DMS114 treated with DMSO at 0.1 percent for 48 hours (cell line): ENCODE measurements around the gene ZNF385B.

Source experiments
- DNase-seq: peaks from one replicate; lab custom pipeline; 2025; ENCODE audit not compliant: unreplicated experiment; lab: John Stamatoyannopoulos, UW

Gene ZNF385B

GRCh38 chr2:179857236-179857635 is 4.2 kb downstream of the ZNF385B start:
- no peak for DNase-seq

DNA sequence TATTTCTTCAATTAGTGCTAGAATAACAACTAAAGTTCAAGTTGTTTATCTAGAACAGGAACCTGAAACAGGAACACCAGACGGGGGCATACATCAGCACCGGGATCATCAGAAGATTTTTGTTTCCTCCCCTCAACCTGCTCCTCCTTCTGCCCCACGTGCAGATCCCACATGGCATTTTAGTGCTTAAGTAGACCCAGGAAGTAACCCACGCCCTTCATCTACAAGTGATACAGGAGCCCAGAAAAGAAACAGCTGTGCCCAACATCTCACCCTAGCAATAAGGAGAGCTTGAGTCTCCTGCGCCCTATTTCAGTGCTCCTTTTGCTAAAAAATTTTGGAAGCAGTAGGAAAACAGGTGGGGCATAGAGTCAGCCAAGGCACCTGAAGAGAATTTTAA is 5.2 kb downstream of the ZNF385B start:
- no peak for DNase-seq

DNA sequence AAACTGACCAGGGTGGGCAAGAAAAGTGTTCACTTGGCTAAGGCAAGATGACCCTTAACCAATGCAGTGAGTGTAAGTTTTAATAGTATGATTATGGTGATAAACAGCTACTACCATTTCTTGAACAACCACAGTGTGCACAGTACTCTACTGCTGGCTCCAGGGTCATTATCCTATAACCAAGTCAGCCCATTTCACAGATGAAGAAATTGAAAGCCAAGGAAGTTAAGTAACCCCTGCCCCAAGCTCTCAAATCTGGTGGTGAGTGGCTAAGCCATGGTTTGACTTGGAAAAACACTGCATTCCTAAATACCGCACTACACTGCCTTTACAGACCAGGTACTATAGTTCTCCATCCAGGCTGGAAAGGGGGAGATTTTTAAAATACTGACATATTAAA is 5.7 kb downstream of the ZNF385B start:
- DNase-seq, result no peak

GRCh38 chr2:179854891-179855290 is 6.5 kb downstream of the ZNF385B start:
- DNase-seq, result no peak

GRCh38 chr2:179853108-179853507 is 8.3 kb downstream of the ZNF385B start:
- DNase-seq, result no peak

DNA sequence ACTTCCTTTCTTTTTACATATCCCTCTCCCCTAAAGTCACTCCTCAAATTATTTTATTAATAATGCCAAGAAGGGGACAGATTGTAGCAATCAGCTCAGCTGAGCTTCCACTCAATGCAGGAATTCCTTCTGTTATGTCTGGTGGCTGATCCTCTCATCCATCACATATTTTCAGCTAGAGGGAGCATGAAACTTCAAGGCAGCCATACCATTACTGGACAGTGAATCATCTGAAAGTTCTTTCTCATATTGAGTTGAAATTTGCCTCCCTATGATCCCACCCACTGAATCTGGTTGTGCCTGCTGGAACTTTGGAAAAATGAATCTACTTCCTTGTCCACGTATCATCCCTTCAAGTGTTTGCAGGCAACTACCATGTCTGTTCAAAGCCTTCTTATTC is 11.2 kb downstream of the ZNF385B start:
- DNase-seq, result no peak

DNA sequence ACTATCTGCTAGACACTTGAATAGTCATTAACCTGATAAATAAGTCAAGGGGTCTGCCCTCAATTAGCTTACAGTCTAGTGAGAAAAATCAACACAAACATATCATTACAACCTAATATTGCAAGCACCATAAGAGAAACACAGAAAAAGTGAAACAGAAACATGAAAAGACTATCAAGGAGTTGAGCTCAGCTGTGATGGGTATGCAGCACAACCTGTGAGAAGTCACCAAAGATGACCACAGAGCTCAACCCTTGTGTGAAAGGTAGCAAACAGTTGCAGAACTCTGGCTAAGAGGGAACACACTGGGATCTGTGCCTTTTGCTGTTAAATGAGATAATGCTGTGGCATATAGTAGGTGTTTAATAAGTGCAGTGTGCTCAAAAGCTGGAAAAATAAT is 11.7 kb downstream of the ZNF385B start:
- no peak for DNase-seq

GRCh38 chr2:179843541-179843940 is 17.9 kb downstream of the ZNF385B start:
- DNase-seq, result no peak

GRCh38 chr2:179842498-179843153 is 18.8 kb downstream of the ZNF385B start:
- DNase-seq, result no peak

GRCh38 chr2:179840840-179841239 is 20.6 kb downstream of the ZNF385B start:
- no peak for DNase-seq

GRCh38 chr2:179837408-179837807 is 24.0 kb downstream of the ZNF385B start:
- no peak for DNase-seq

DNA sequence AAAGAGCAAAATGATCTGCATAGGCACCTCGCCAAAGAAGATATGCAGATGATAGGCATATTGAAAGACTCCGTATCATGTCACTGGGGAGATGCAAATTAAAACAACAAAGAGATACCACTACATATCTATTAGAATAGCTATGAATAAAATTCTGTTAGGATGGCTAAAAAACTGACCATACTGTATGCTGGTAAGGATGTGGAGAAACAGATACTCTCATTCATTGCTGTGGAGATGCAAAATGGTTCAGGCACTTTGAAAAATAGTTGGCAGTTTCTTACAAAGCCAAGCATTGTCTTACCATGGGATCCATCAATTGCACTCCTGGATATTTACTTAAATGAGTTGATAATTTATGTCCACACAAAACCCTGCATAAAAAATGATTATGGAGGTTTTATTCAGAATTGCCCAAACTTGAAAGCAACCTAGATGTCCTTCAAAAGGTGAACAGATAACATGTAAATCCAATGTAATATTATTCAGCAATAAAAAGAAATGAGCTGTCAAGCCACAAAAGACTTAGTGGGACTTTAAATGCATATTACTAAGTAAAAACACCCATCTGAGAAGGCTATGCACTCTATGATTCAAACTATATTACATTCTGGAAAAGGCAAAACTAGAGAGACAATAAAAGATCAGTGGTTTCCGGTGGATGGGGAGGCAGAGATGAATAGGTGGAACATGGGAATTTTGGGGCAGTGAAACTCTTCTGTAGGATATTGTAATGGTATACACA is 31.2 kb downstream of the ZNF385B start:
- no peak for DNase-seq

DNA sequence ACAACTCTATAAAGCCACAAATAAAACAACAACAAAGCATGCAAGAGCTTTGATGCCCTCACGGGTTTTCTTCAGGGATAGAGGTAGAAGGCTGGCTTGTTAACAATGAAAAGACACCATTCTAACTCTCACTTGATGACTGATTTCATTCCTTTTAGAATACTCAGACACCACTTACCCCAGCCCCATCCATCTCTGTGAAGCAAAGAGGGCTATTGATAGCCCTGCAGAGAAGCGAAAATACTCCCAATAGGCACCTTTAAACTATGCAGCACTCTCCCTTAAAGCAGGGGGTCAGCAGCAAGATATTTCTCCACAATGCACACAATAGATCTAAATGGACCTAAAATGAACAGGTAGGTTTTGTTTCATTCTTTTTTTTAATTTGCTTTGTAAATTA is 35.1 kb downstream of the ZNF385B start:
- DNase-seq, result no peak

DNA sequence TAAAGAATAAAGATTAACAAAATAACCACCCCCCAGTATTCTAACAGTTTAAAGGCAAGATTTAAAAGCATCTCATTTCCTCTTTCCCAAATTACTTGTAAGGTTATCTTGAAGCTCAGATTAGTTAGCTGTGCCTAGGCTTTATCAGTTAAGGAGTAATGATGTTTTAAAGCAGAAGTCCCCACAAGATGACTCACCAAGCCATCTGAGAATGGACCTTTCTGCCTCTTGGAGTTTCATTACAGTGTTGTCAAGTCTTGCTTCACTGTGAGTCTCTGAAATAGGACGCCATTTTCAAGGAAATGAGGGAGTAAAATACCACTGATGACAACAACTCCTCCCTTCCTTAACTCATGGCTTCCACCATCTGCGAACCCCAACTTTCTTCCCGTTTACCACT is 35.9 kb downstream of the ZNF385B start:
- DNase-seq, result no peak

DNA sequence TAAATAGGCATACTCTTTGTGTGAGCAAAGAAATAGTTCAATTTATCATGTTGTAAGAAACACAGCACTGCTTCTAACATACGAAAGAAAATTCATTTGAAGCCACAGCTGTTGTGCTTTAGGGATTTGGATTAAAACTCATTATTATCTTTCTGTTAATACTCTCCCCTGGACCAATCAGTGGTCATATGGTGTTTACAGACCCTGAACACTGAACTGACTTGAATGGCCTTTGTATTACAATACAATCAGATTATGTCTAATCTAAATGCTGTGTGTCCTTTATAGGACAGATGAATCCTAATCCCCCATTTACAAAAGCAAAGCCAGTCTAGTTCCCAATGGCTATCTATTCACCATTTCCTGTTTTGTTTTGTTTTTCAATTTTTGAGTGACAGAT is 36.5 kb downstream of the ZNF385B start:
- no peak for DNase-seq

DNA sequence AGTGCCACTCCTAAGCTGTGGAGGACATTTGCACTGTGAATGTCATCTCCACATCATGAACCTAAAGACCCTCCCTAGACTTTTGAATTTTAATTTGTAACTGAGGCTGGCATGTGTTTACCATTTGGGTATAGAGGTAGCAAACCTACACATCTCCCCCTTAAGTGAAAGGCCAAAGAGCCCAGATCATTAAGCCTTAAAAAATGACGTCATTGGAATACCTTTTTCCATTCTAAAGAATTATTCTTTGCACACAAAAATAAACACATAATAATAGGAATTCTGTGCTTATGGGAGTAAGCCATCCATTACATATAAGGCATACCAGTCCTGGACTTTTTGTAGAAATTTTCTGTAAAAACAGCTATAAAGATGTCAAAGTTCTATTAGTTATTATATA is 38.9 kb downstream of the ZNF385B start:
- DNase-seq, result no peak

DNA sequence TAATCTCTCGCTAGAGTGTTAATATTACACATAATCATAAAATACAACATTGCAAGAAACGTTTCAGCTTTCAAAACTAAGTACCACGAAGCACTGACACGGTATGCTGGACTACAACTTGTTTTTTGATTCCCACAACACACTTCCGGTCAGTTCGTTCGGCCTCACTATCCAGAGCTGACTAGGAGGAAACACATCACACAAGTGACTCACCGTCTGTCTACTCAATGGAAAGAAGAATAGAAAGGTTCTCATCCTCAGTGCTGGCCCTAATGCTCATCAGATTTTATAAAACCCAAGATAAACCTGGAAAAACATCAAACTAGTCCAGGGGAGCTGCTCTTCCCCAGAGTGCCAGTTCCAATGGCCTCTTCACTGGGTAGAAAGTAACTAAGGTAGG is 42.9 kb downstream of the ZNF385B start:
- DNase-seq, result no peak

DNA sequence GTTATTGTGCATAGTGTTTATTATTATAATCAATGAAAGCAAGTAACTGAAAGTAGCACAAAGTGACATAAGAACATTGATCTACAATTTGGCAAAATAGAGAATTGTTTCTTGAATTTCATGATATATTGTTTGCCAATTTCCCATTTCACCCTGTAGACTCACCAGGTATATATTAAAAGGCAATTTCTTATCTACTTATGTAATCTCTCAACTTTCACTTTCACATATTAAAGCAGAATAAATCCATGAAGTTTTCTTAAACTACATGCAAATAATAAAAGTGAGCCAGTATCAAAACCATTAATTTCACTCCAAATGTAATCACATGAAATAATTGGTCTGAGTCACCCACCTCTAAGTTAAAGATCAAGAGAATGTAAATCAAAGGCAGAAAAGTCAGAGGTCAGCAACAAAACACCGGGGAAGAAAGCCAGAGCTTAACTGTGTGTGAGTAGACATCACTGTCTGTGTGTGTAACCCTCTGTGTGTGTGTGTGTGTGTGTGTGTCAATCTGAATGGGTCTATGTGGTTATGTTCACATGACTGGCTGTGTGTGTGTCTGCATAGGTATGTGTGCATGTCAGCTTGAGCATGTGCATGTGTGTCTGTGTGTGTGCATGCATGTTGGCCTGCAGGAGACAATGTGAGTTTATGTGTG is 44.1 kb downstream of the ZNF385B start:
- DNase-seq, result no peak

GRCh38 chr2:179814050-179814449 is 47.4 kb downstream of the ZNF385B start:
- no peak for DNase-seq

DNA sequence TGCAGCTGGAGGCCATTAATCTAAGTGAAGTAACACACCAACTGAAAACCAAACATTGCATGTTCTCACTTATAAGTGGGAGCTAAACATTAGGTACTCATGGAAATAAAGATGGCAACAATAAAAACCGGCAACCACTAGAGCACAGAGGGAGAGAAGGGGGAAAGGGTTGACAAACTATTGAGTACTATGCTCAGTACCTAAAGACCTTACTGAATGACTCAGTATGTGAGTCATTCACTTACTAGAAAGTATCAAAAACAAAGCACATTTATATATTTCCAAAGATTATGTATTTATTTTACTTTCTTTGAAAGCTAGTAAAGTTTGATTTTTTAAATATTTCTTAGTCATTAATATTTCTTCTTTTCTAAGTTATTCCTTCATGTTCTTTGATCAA is 48.9 kb downstream of the ZNF385B start:
- DNase-seq, result no peak

DNA sequence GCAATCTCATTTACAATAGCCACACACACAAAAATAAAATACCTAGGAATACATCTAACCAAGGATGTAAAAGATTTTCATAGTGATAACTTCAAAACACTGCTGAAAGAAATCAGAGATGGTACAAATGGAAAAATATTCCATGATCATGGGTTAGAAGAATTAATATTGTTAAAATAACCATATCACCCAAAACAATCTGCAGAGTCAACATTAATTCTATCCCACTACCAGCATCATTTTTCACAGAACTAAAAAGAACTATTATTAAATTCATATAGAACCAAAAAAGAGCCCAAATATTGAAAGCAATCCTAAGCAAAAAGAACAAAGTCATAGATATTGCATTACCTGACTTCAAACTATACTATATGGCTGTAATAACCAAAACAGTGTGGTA is 50.4 kb downstream of the ZNF385B start:
- no peak for DNase-seq

- DNase-seq, result no peak
Observed at GRCh38 chr2:179809606-179810005, 51.8 kb downstream of the ZNF385B start.
